Measurements from ENCODE around the gene PACS1.

GRCh38 chr11:66143996-66144678 lies 74.1 kb downstream of the PACS1 start:
- TF ChIP-seq CTCF (conservative IDR thresholded peaks at IDR 0.05 in 1 of 2, IDR thresholded peaks at IDR 0.05 in 1 of 2; ENCODE audit: low read depth in 1 of 2, low read length in 2 of 2) (no peak), EZH2 (IDR thresholded peaks at IDR 0.05; ENCODE audit: low read length, missing control alignments) (no peak)

Measured in fibroblast of lung (primary cell).